B cell (primary cell): ENCODE measurements around the gene LIMK2. TPM values are rescaled to one million over a fixed set of nuclear protein-coding genes. Genes with fewer than 3 reads are reported as not detected.

Source experiments
- ATAC-seq: fragments of 200-7000 bp; cut with Tn5 transposase; one replicate; pipeline ENCODE4 v1.10.0; 2021; ENCODE audit warnings: low read depth, mild to moderate bottlenecking, moderate number of reproducible peaks, moderate library complexity
- CTCF ChIA-PET: fragments of 350-600 bp; sonication (Branson Sonifier 250); formaldehyde crosslinking; loops from one replicate; lab custom pipeline; 2021; ENCODE audit warnings: antibody characterized with exemption, inconsistent platforms; lab: Charles Lee
- POLR2A ChIA-PET: fragments of 350-600 bp; sonication (Branson Sonifier 250); formaldehyde crosslinking; loops from one replicate; lab custom pipeline; 2021; ENCODE audit warnings: antibody characterized with exemption; lab: Charles Lee
- DNase-seq: peaks from one replicate; pipeline ENCODE4 v3.0.0; 2013
- H2AFZ ChIP-seq: 2 replicates; pipeline ENCODE4 v1.6.1; 2012; ENCODE audit warnings: mild to moderate bottlenecking, low read depth, low read length; ENCODE audit not compliant: insufficient read depth, poor library complexity, severe bottlenecking
- H3K27ac ChIP-seq, 2 donors: 1 replicate in 1 of 2; 2 replicates in 1 of 2; pipeline ENCODE4 v1.5.1; 2012 to 2013; ENCODE audit warnings: low read length in 2 of 2, mild to moderate bottlenecking in 2 of 2, moderate library complexity in 1 of 2
- H3K27me3 ChIP-seq, 4 experiments: fragments of 200-600 bp in 1 of 4; sonication (generic) in 1 of 4; replicated peaks in 1 of 4; 1 replicate in 2 of 4; 2 replicates in 2 of 4; pipeline versions ENCODE4 v1.6.1 to v1.7.0; 2013 to 2016; ENCODE audit warnings: low read length in 3 of 4, mild to moderate bottlenecking in 2 of 4, mixed read lengths in 1 of 4, moderate library complexity in 1 of 4; ENCODE audit not compliant: insufficient read depth in 4 of 4, control insufficient read depth in 3 of 4; ENCODE audit errors: control extremely low read depth in 1 of 4
- H3K36me3 ChIP-seq, 2 experiments: replicated peaks in 1 of 2; 1 replicate in 1 of 2; 2 replicates in 1 of 2; pipeline versions ENCODE4 v1.6.1 to v1.7.1; 2013; ENCODE audit warnings: low read length in 1 of 2; ENCODE audit not compliant: insufficient read depth in 2 of 2, control insufficient read depth in 1 of 2; ENCODE audit errors: control extremely low read depth in 1 of 2, extremely low read depth in 1 of 2
- H3K4me1 ChIP-seq, 2 donors: fragments of 200-600 bp in 1 of 2; sonication (generic) in 1 of 2; 1 replicate in 1 of 2; 2 replicates in 1 of 2; pipeline versions ENCODE4 v1.5.1 to v1.6.1; 2013 to 2017; ENCODE audit warnings: low read length in 2 of 2; ENCODE audit not compliant: control insufficient read depth in 2 of 2, insufficient read depth in 2 of 2
- H3K4me2 ChIP-seq: replicated peaks from 2 replicates; pipeline ENCODE3; 2012; ENCODE audit warnings: mild to moderate bottlenecking, low read depth, low read length; ENCODE audit not compliant: poor library complexity, severe bottlenecking
- H3K4me3 ChIP-seq, 5 experiments: fragments of 200-600 bp in 1 of 5; sonication (generic) in 1 of 5; 1 replicate in 3 of 5; 2 replicates in 2 of 5; pipeline versions ENCODE4 v1.5.1 to v1.7.0; 2011 to 2016; ENCODE audit warnings: low read length in 4 of 5, mild to moderate bottlenecking in 4 of 5, low read depth in 2 of 5, control low read depth in 1 of 5, moderate library complexity in 1 of 5; ENCODE audit not compliant: insufficient read depth in 1 of 5; ENCODE audit errors: control extremely low read depth in 1 of 5, extremely low read depth in 1 of 5
- H3K79me2 ChIP-seq: fragments of 200-600 bp; sonication (generic); one replicate; pipeline ENCODE4 v1.6.0; 2016; ENCODE audit warnings: low read length; ENCODE audit not compliant: control insufficient read depth, insufficient read depth
- H3K9ac ChIP-seq: fragments of 200-600 bp; sonication (generic); 2 replicates; pipeline ENCODE4 v1.6.1; 2017; ENCODE audit warnings: mild to moderate bottlenecking, low read length, moderate library complexity
- H3K9me3 ChIP-seq, 3 donors: one replicate each; pipeline versions ENCODE4 v1.6.1 to v1.7.1; 2013; ENCODE audit warnings: low read length in 2 of 3; ENCODE audit not compliant: control insufficient read depth in 2 of 3, insufficient read depth in 1 of 3; ENCODE audit errors: control extremely low read depth in 1 of 3
- H4K20me1 ChIP-seq: 2 replicates; pipeline ENCODE4 v1.6.0; 2012; ENCODE audit warnings: mild to moderate bottlenecking, low read length; ENCODE audit not compliant: insufficient read depth, control insufficient read depth, poor library complexity, severe bottlenecking
- H3K27ac Mint-ChIP-seq: one replicate; pipeline ENCODE4 v1.8.0; 2021; ENCODE audit warnings: mixed read lengths
- H3K27me3 Mint-ChIP-seq: one replicate; pipeline ENCODE4 v1.8.0; 2021; ENCODE audit warnings: mixed read lengths
- H3K4me1 Mint-ChIP-seq: one replicate; pipeline ENCODE4 v1.8.0; 2021; ENCODE audit warnings: mixed read lengths
- H3K4me3 Mint-ChIP-seq: one replicate; pipeline ENCODE4 v1.8.0; 2021; ENCODE audit warnings: mixed read lengths
- H3K9me3 Mint-ChIP-seq: one replicate; pipeline ENCODE4 v1.8.0; 2022; ENCODE audit warnings: mixed read lengths; ENCODE audit not compliant: insufficient read depth
- CTCF ChIP-seq: fragments of 200-600 bp; IDR thresholded peaks from one replicate; pipeline ENCODE4 v1.8.0; 2022; ENCODE audit warnings: antibody characterized with exemption, mild to moderate bottlenecking
- EZH2 ChIP-seq: IDR thresholded peaks from 2 replicates; pipeline ENCODE4 v1.6.1; 2012; ENCODE audit warnings: borderline replicate concordance, low read depth, mild to moderate bottlenecking, moderate library complexity, low read length; ENCODE audit not compliant: insufficient read depth, poor library complexity, severe bottlenecking
- WGBS: methylation state at CpG from one replicate; pipeline ENCODE4 v1.1.5; 2013; ENCODE audit warnings: missing lambda C conversion rate; ENCODE audit not compliant: insufficient coverage; 5-methylcytosine and 5-hydroxymethylcytosine counted together
- intact Hi-C: fragments of 100-400 bp; cut with micrococcal nuclease; formaldehyde crosslinking; loops from one replicate; pipeline ENCODE4 v1.10.0; 2022
- polyA plus RNA-seq: library from polyadenylated mRNA; depleted of rRNA; stranded (reverse); fragments of >200 nt; gene quantifications from 2 replicates; pipeline ENCODE4 v1.2.3, GENCODE V29; 2012
- total RNA-seq, 2 donors: library from RNA; stranded (reverse); fragments of 120-200 nt in 1 of 2; gene quantifications; 1 replicate in 1 of 2; 2 replicates in 1 of 2; pipeline versions ENCODE4 v1.2.3 to v1.2.4, GENCODE V29; 2013 to 2022

The LIMK2 gene
- total and polyA plus RNA-seq, 2 donors (not counting 1 experiment from before 2014, with no cell fraction given), result 6.8 to 20.2 TPM

GRCh38 chr22:31326877-31327276 lies 114.8 kb downstream of the LIMK2 start:
- Histone ChIP-seq H3K4me2 (no peak overlapping the region), H3K27me3 (no peaks in the 10 kb centered on the region), H4K20me1 (peaks cover 52% of the 10 kb centered on the region), H3K36me3 (peaks cover 1 to 87% of the 10 kb centered on the region in 2 experiments), H3K9me3 (no peaks in the 10 kb centered on the region), H3K27ac (no peak overlapping the region), H3K4me3 (no peak overlapping the region), H3K9ac (no peak overlapping the region), H3K79me2 (peaks cover 4% of the 10 kb centered on the region), H3K4me1 (no peaks in the 10 kb centered on the region), H2AFZ (no peak overlapping the region)
- Mint-ChIP-seq H3K27me3 (no peaks in the 10 kb centered on the region), H3K4me1 (peaks cover 1% of the 10 kb centered on the region), H3K27ac (no peak overlapping the region), H3K9me3 (no peaks in the 10 kb centered on the region), H3K4me3 (no peak overlapping the region)
- TF ChIP-seq CTCF, result no peak
- DNase-seq (no peak), ATAC-seq (no peak)
- POLR2A ChIA-PET, result no interaction called here
- intact Hi-C loops, result no loop called here
- 100% methylated on average over 6 of the region's 9 CpGs for WGBS
- CTCF ChIA-PET, result interaction anchor here (1.5 kb wide), 1 partner anchor 13 kb away, joined by 8 read pairs; no protein-coding TSS in a partner anchor

- Histone ChIP-seq H3K36me3 (peaks cover 1 to 91% of the 10 kb centered on the region in 2 experiments), H4K20me1 (peaks cover 63% of the 10 kb centered on the region), H2AFZ (no peak overlapping the region), H3K79me2 (peaks cover 11% of the 10 kb centered on the region), H3K27ac (no peak overlapping the region), H3K9me3 (no peaks in the 10 kb centered on the region), H3K4me2 (no peak overlapping the region), H3K27me3 (no peaks in the 10 kb centered on the region), H3K4me3 (no peak overlapping the region), H3K9ac (no peak overlapping the region), H3K4me1 (no peaks in the 10 kb centered on the region)
- intact Hi-C loops, result no loop called here
- Mint-ChIP-seq H3K9me3 (no peaks in the 10 kb centered on the region), H3K4me1 (peaks cover 1% of the 10 kb centered on the region), H3K27me3 (no peaks in the 10 kb centered on the region), H3K4me3 (no peak overlapping the region), H3K27ac (no peak overlapping the region)
- ATAC-seq (no peak), DNase-seq (no peak)
- POLR2A ChIA-PET, result interaction anchor here (0.5 kb wide), 1 partner anchor 15 kb away, joined by 3 read pairs; no protein-coding TSS in a partner anchor
- WGBS, result 100% methylated on average over 7 of the region's 9 CpGs
- TF ChIP-seq EZH2 (no peak), CTCF (no peak)
- CTCF ChIA-PET, result no interaction called here
These were observed 115.9 kb downstream of the LIMK2 start for GRCh38 chr22:31327806-31328543.
